DND-41 (cell line): ENCODE measurements around the gene NPC1.

Experiments used
- EZH2 ChIP-seq: IDR thresholded peaks from 3 replicates; pipeline ENCODE4 v1.6.1; 2012; ENCODE audit warnings: borderline replicate concordance, low read depth, mild to moderate bottlenecking, moderate library complexity, low read length, inconsistent platforms; ENCODE audit not compliant: severe bottlenecking
- TF ChIP-seq, protein P1 (sequence below): IDR thresholded peaks from 2 replicates; pipeline ENCODE4 v1.5.1; 2012; ENCODE audit warnings: borderline replicate concordance, low read length, moderate library complexity, mild to moderate bottlenecking; ENCODE audit not compliant: poor library complexity, severe bottlenecking; ENCODE audit errors: extremely low read depth

DNA sequence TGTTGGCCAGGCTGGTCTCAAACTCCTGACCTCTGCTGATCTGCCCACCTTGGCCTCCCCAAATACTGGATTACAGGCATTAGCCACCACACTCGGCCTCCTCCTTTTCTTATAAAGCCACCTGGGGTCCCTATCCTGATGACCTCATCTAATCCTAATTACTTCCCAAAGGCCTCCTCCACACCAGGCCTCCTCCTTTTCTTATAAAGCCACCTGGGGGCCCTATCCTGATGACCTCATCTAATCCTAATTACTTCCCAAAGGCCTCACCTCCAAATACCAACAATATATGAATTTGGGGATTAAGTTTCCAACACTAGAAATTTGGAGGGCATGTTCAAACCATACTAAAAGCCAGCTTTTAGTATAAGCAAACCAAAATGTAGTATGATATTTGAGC is 92.7 kb downstream of the NPC1 start:
- TF ChIP-seq EZH2 = no peak
- TF ChIP-seq, protein P1, sequence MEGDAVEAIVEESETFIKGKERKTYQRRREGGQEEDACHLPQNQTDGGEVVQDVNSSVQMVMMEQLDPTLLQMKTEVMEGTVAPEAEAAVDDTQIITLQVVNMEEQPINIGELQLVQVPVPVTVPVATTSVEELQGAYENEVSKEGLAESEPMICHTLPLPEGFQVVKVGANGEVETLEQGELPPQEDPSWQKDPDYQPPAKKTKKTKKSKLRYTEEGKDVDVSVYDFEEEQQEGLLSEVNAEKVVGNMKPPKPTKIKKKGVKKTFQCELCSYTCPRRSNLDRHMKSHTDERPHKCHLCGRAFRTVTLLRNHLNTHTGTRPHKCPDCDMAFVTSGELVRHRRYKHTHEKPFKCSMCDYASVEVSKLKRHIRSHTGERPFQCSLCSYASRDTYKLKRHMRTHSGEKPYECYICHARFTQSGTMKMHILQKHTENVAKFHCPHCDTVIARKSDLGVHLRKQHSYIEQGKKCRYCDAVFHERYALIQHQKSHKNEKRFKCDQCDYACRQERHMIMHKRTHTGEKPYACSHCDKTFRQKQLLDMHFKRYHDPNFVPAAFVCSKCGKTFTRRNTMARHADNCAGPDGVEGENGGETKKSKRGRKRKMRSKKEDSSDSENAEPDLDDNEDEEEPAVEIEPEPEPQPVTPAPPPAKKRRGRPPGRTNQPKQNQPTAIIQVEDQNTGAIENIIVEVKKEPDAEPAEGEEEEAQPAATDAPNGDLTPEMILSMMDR = no peak
